GM19025 (cell line): ENCODE results near the gene WWC1.
A peak's percentile ranks its signal among the peaks of the same experiment; 100 is the strongest.

ENCODE experiments used
- ATAC-seq: cut with Tn5 transposase; IDR thresholded peaks from one replicate; pipeline ENCODE4 v1.9.1; 2021; ENCODE audit warnings: mild to moderate bottlenecking, low read depth, moderate library complexity; ENCODE audit not compliant: unreplicated experiment

WWC1 gene

DNA sequence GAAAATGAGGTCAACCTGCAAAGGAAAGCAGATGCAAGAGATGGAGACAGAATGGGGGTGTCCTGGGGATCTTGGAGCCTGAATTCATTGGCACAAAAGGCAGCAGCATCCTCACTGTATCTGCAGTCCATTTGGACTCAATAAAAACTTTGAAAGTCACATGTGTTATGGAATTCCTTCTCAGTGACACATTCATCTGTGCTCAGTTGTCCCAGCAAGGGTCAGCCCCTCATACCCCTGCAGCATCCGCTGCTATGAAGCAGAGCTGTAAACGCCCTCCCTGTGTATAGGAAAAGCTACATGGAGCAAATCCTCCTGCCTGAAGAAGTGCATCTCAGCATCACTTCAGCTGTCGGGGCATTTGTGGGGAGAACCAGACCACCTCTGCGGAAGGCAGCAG lies 180.3 kb downstream of the WWC1 start:
- no peak for ATAC-seq

GRCh38 chr5:168472329-168472728 lies 180.9 kb downstream of the WWC1 start:
- ATAC-seq = no peak

DNA sequence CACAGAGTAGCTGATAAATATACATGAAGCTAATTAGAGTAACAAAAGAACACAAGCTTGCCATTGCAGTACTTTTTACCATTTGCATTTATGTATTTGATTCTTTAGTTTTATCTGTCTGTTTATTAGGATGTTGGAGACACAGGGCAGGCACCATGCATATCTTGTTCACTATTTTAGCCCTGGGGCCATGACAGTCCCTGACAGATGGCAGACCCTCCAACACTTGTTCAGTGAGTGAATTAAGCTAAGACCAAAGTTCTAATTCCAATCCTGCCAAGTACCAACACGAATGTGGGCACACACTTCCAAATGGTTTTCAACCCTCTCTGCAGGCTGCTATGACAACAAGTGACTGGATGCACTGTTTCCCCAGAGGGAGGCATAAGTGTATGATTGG lies 182.9 kb downstream of the WWC1 start:
- no peak for ATAC-seq

DNA sequence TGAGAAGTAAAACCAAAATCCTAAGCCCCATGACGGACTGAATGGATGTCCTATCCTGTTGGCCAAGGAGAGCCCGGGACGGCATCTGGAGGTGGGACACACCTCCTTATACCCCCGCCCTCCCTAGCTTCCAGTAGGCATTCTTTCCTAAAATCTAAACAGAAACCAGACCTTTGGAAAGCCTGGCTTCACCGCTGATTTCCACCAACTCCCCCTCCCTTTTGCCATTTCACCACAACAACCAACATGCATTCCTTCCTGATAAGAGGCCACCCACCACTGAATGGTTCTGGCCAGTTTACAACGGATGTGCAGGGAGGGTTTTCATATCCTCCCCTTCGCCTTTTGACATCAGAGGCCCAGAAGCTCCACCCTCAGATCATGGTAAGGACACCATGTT lies 185.6 kb downstream of the WWC1 start:
- no peak for ATAC-seq

- ATAC-seq = no peak
Observed at GRCh38 chr5:168479166-168479565, 187.7 kb downstream of the WWC1 start.

GRCh38 chr5:168480601-168481000 lies 189.2 kb downstream of the WWC1 start:
- ATAC-seq = no peak

- peak; percentile 93 for ATAC-seq
Observed at GRCh38 chr5:168481330-168481788, 189.9 kb downstream of the WWC1 start.

- no peak for ATAC-seq
Observed at GRCh38 chr5:168482361-168482760, 190.9 kb downstream of the WWC1 start.

- peak; percentile 71 for ATAC-seq
Observed at GRCh38 chr5:168486136-168486879, 194.9 kb downstream of the WWC1 start, which contains the start of gene RARS1. RARS1 (plus strand) TSS chr5:168486471; CDS start chr5:168486499, 28 bp downstream.

- ATAC-seq = no peak
Observed at GRCh38 chr5:168489059-168489458, 197.6 kb downstream of the WWC1 start.

- ATAC-seq = no peak
Observed at GRCh38 chr5:168494057-168494555, 202.7 kb downstream of the WWC1 start.

DNA sequence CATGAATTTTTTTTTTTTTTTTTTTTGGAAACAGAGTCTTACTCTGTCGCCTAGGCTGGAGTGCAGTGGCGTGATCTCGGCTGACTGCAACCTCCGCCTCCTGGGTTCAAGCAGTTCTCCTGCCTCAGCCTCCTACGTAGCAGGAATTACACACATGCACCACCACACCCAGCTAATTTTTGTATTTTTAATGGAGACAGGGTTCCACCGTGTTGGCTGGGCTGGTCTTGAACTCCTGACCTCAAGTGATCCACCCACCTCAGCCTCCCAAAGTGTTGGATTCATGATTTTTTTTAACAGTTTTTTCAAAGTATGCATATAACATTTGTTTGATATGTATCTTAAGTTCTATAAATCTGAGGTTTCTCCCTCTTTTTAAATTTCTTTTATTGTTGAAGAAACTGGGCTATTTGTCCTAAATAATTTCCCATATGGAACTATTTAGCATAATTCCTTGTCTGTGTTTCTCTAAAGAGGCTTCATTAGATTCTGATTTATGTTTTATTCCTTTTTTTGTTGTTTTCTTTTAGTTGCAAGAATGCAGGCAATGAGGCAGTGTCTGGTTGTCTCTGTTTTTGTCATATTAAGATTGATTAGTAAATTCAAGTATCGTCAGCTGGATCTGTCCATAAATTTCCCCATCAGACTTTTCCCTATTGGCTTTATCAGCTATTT lies 211.3 kb downstream of the WWC1 start:
- ATAC-seq = no peak

DNA sequence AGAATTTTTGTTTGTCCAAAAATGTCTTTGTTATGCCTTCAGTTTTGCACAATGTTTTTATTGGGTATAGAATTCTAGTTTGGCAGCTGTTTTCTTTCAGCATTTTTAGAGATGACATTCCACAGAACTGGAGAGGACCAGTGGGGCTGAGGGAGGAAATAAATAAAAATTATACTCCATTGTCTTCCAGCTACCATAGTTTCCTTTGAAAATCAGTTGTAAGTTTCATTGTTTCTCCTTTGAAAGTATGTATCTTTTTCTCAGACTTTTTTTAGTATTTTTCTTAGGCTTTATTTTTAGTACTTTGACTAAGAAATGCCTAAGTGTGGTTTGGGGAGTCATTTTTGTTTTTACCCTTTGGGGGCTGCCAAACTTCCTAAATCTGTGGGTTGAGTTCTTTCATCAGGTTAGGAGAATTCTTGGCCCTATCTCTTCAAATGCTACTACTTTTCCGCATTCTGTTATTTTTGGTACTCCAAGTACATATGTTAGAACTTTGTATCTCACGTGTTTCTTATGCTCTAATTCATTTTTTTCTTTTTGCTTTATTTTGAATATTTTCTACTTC lies 222.5 kb downstream of the WWC1 start:
- ATAC-seq = no peak
